ENCODE measurements around the gene ADAM11. TPM values are rescaled to one million over a fixed set of nuclear protein-coding genes. Genes with fewer than 3 reads are reported as not detected.
"Not testable (repeated sequence)": the region's sequence is repeated elsewhere in the genome, so short reads cannot be mapped to it uniquely, and the experiment has no call there.

The ADAM11 gene
- total RNA-seq, 1 experiment from 2014 or later: 1.3 TPM

DNA sequence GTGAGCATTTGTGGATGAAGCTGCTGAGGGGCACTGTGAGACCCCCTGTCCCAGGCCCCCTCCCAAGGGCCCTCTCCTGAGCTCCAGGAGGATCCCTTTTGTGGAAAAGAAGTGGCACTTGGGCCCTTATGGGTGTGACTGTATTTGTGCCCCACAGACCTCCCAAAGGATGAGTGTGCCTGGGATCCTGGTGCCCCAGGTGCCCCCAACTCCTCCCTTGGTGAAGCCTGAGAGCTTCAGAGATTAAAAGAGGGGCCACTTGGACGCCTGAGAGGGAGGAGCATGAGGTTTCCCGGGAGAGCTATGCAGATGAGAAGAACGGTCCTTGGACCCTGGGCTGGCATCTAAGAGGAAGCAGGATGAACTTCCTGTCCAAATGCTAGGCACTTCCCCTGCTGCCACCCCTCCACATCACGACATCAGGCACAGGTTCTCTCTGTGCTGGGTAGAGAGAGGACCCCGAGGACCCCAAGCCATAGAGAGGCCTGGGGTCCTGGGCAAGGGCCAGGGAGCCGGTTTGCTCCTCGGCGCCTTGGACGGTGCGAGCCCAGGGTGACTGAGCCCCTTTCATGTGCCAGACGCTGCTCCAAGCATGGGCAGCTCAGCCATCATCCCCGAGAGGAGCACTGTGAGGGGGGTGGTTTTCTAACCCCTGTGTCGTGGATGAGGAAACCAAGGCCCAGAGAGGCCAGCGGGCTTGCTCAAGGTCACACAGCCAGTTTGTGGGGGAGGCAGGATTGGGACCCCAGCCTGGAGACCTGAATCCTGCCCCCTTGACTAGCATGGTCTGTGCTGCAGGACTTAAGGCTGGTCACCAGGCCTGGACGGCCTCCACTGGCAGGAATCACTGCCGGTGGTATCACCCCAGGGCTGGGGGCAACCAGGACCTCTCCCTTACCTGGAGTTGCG is 5.6 kb upstream of the ADAM11 start:
- Histone ChIP-seq H3K4me1 (ENCODE audit: low read length) (no peaks in the 10 kb centered on the region), H3K4me3 (ENCODE audit: low read length) (no peak overlapping the region), H3K4me2 (ENCODE audit: low read depth, low read length, poor library complexity, severe bottlenecking) (no peak overlapping the region), H3K27me3 (ENCODE audit: low read length) (no peaks in the 10 kb centered on the region), H3K27ac (ENCODE audit: low read length) (no peak overlapping the region), H2AFZ (ENCODE audit: low read length) (no peak overlapping the region), H3K9me2 (replicated peaks; ENCODE audit: insufficient read depth, low read length) (no peaks in the 10 kb centered on the region), H3K79me2 (ENCODE audit: low read length) (no peaks in the 10 kb centered on the region), H3K36me3 (ENCODE audit: insufficient read depth, low read length) (no peaks in the 10 kb centered on the region), H4K20me1 (ENCODE audit: insufficient read depth, low read depth, low read length) (no peaks in the 10 kb centered on the region), H3K9me3 (ENCODE audit: low read length) (no peaks in the 10 kb centered on the region), H3K9ac (ENCODE audit: low read length) (no peak overlapping the region)
- DNase-seq: no peak

DNA sequence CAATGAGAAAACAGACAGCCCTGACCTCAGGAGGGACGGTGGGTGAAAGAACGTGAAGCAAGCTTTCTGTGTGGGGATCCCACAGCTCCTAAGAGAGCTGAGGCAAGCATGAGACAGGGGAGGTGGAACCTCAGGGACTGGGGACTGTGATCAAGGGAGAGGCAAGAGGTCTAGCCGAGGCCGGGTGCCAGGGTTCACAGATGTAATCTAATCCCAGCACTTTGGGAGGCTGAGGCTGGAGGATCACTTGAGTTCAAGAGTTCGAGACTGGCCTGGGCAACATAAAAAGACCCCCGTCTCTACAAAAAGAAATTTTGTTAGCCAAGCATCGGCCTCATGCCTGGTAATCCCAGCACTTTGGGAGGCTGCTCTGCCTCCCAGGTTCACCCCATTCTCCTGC is 4.5 kb upstream of the ADAM11 start:
- no peak overlapping the region for H3K4me3 ChIP-seq (ENCODE audit: low read length)
- no peaks in the 10 kb centered on the region for H3K27me3 ChIP-seq (ENCODE audit: low read length)
- H3K36me3 ChIP-seq (ENCODE audit: insufficient read depth, low read length): no peaks in the 10 kb centered on the region
- DNase-seq: no peak
- H3K9ac ChIP-seq (ENCODE audit: low read length): no peak overlapping the region
- no peaks in the 10 kb centered on the region for H3K79me2 ChIP-seq (ENCODE audit: low read length)
- no peaks in the 10 kb centered on the region for H4K20me1 ChIP-seq (ENCODE audit: insufficient read depth, low read depth, low read length)
- no peak overlapping the region for H3K27ac ChIP-seq (ENCODE audit: low read length)
- no peaks in the 10 kb centered on the region for H3K9me2 ChIP-seq (replicated peaks; ENCODE audit: insufficient read depth, low read length)
- H3K4me1 ChIP-seq (ENCODE audit: low read length): no peaks in the 10 kb centered on the region
- H3K9me3 ChIP-seq (ENCODE audit: low read length): no peaks in the 10 kb centered on the region
- no peak overlapping the region for H2AFZ ChIP-seq (ENCODE audit: low read length)
- no peak overlapping the region for H3K4me2 ChIP-seq (ENCODE audit: low read depth, low read length, poor library complexity, severe bottlenecking)

GRCh38 chr17:44755180-44755579 is 3.6 kb upstream of the ADAM11 start:
- H3K27me3 ChIP-seq (ENCODE audit: low read length); H3K9me3 ChIP-seq (ENCODE audit: low read length); H3K27ac ChIP-seq (ENCODE audit: low read length); H4K20me1 ChIP-seq (ENCODE audit: insufficient read depth, low read depth, low read length); H3K4me1 ChIP-seq (ENCODE audit: low read length); H3K9ac ChIP-seq (ENCODE audit: low read length); H3K9me2 ChIP-seq (replicated peaks; ENCODE audit: insufficient read depth, low read length); H3K79me2 ChIP-seq (ENCODE audit: low read length); DNase-seq; H3K4me3 ChIP-seq (ENCODE audit: low read length); H3K36me3 ChIP-seq (ENCODE audit: insufficient read depth, low read length); H3K4me2 ChIP-seq (ENCODE audit: low read depth, low read length, poor library complexity, severe bottlenecking); H2AFZ ChIP-seq (ENCODE audit: low read length): not testable (repeated sequence)

DNA sequence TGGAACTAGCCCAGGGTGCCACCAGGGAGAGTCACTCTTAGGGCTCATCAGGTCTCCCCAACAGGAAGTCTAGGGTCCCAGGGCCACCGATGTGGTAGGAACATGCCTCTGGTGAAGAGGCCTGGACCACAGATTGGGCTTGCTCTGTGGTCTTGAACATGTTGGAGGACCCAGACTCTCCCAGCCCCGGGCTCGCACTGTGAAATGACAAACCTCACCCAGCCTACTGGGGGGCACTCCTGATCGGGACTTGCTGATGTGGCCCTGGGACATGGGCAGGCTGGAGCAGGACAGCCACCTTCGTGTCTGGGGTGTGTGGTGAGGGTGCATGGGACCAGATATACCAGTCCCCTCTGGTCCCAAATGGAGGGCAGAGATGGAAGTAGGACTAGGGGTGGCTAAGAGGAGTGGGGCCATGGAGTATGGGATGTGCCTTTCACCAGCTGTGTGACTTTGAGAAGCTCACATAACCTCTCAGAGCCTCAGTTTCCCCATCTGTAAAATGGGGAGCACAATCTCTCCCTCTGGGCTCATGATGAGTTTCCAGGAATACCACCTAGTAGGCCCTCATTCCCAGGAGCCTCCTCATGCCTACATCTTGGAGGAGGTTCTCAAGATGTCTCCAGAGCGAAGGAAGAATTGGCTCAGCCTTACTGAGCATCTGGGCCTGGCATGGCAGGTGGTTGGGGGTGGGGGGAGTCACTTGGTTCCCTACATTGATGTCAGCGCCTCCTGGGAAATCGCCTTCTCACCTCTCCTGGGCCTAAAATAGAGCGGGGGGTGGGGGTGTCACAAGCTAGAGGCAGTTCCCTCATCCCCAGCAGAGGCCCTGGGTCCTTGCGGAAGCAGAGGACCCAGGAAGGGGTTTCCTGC is 1.5 kb upstream of the ADAM11 start:
- Histone ChIP-seq H3K27me3 (ENCODE audit: low read length) (no peaks in the 10 kb centered on the region), H3K9me3 (ENCODE audit: low read length) (no peaks in the 10 kb centered on the region), H3K4me3 (ENCODE audit: low read length) (no peak overlapping the region), H3K27ac (ENCODE audit: low read length) (no peak overlapping the region), H3K79me2 (ENCODE audit: low read length) (no peaks in the 10 kb centered on the region), H3K9me2 (replicated peaks; ENCODE audit: insufficient read depth, low read length) (no peaks in the 10 kb centered on the region), H3K4me1 (ENCODE audit: low read length) (no peaks in the 10 kb centered on the region), H3K4me2 (ENCODE audit: low read depth, low read length, poor library complexity, severe bottlenecking) (no peak overlapping the region), H2AFZ (ENCODE audit: low read length) (no peak overlapping the region), H4K20me1 (ENCODE audit: insufficient read depth, low read depth, low read length) (no peaks in the 10 kb centered on the region), H3K9ac (ENCODE audit: low read length) (no peak overlapping the region), H3K36me3 (ENCODE audit: insufficient read depth, low read length) (no peaks in the 10 kb centered on the region)
- DNase-seq: no peak

DNA sequence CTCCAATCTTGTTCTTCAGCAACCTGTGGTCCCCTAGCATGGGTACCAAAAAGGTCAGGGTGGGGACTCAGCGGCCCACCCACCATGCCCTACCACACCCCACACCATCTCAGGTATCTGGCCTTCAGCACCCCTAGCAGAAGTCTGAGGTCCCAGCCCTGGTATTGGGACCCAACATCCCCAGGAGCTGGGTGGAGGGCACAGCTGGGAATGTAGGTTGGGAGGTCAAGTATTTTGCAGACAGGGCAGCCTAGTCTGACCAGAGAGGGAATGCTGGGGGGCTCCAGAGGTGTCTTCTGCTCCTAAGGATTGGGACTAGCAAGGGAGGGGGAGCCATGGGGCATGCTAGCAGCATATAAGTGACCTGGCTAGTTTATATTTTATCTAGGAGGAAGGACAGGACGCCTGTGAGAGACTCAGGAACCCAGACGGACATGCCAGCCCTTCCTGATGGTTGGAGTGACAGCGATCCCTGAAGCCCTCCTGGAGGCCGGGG is 822 bp upstream of the ADAM11 start:
- H3K4me1 ChIP-seq (ENCODE audit: low read length): no peaks in the 10 kb centered on the region
- H3K27ac ChIP-seq (ENCODE audit: low read length): no peak overlapping the region
- no peaks in the 10 kb centered on the region for H4K20me1 ChIP-seq (ENCODE audit: insufficient read depth, low read depth, low read length)
- no peaks in the 10 kb centered on the region for H3K9me2 ChIP-seq (replicated peaks; ENCODE audit: insufficient read depth, low read length)
- DNase-seq: no peak
- no peak overlapping the region for H3K4me3 ChIP-seq (ENCODE audit: low read length)
- no peaks in the 10 kb centered on the region for H3K79me2 ChIP-seq (ENCODE audit: low read length)
- no peaks in the 10 kb centered on the region for H3K9me3 ChIP-seq (ENCODE audit: low read length)
- H2AFZ ChIP-seq (ENCODE audit: low read length): no peak overlapping the region
- no peaks in the 10 kb centered on the region for H3K36me3 ChIP-seq (ENCODE audit: insufficient read depth, low read length)
- no peak overlapping the region for H3K4me2 ChIP-seq (ENCODE audit: low read depth, low read length, poor library complexity, severe bottlenecking)
- H3K27me3 ChIP-seq (ENCODE audit: low read length): no peaks in the 10 kb centered on the region
- no peak overlapping the region for H3K9ac ChIP-seq (ENCODE audit: low read length)

DNA sequence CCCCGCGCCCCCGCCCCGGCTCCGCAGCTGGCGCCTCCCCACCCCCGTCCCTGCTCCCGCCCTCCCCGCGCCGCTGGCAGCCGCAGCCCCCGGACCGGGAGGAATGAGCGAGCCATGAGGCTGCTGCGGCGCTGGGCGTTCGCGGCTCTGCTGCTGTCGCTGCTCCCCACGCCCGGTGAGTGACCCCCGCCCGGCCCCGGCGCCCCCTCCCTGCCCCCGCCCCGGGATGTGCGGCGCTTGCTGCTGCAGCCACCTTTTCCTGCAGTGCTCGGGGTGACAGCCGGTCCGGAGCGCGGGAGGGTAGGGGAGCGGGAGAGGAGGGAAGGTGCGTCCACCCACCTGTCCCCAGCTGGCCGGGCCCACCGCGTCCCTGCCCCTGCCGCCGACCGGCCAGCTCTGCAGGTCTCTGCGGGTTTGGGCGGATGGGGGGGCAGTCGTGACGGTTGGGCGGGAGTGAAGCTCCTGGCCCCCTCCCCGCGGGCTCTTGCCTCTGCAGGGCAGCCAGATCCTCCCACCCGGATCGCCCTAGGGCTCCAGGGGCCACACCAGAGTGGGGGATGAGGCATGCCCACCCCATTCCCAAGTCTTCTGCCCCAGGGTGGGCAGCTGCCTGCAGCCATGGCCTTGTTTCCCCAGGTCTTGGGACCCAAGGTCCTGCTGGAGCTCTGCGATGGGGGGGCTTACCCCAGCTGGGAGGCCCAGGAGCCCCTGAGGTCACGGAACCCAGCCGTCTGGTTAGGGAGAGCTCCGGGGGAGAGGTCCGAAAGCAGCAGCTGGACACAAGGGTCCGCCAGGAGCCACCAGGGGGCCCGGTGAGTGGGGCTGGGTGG is 513 bp downstream of the ADAM11 start:
- Histone ChIP-seq H3K79me2 (ENCODE audit: low read length) (no peaks in the 10 kb centered on the region), H3K4me2 (ENCODE audit: low read depth, low read length, poor library complexity, severe bottlenecking) (no peak overlapping the region), H3K9me3 (ENCODE audit: low read length) (no peaks in the 10 kb centered on the region), H3K27ac (ENCODE audit: low read length) (no peak overlapping the region), H3K27me3 (ENCODE audit: low read length) (no peaks in the 10 kb centered on the region), H3K4me3 (ENCODE audit: low read length) (no peak overlapping the region), H2AFZ (ENCODE audit: low read length) (no peak overlapping the region), H4K20me1 (ENCODE audit: insufficient read depth, low read depth, low read length) (no peaks in the 10 kb centered on the region), H3K9ac (ENCODE audit: low read length) (no peak overlapping the region), H3K9me2 (replicated peaks; ENCODE audit: insufficient read depth, low read length) (no peaks in the 10 kb centered on the region), H3K36me3 (ENCODE audit: insufficient read depth, low read length) (no peaks in the 10 kb centered on the region), H3K4me1 (ENCODE audit: low read length) (no peaks in the 10 kb centered on the region)
- no peak for DNase-seq

- Histone ChIP-seq H3K79me2 (ENCODE audit: low read length) (no peaks in the 10 kb centered on the region), H2AFZ (ENCODE audit: low read length) (no peak overlapping the region), H3K36me3 (ENCODE audit: insufficient read depth, low read length) (no peaks in the 10 kb centered on the region), H3K4me1 (ENCODE audit: low read length) (no peaks in the 10 kb centered on the region), H3K27me3 (ENCODE audit: low read length) (no peaks in the 10 kb centered on the region), H3K9me2 (replicated peaks; ENCODE audit: insufficient read depth, low read length) (no peaks in the 10 kb centered on the region), H4K20me1 (ENCODE audit: insufficient read depth, low read depth, low read length) (no peaks in the 10 kb centered on the region), H3K9ac (ENCODE audit: low read length) (no peak overlapping the region), H3K4me3 (ENCODE audit: low read length) (no peak overlapping the region), H3K4me2 (ENCODE audit: low read depth, low read length, poor library complexity, severe bottlenecking) (no peak overlapping the region), H3K9me3 (ENCODE audit: low read length) (no peaks in the 10 kb centered on the region), H3K27ac (ENCODE audit: low read length) (no peak overlapping the region)
- no peak for DNase-seq
These were observed 1.1 kb downstream of the ADAM11 start for GRCh38 chr17:44759916-44760243.
